GF-D8 (cell line): Measurements from ENCODE around the gene PPFIBP2.

Experiments used
- DNase-seq: peaks from one replicate; lab custom pipeline; 2025; lab: John Stamatoyannopoulos, UW

PPFIBP2 gene

GRCh38 chr11:7513234-7514098 lies at the start of gene PPFIBP2:
Gene PPFIBP2, plus strand, starts transcription at chr11:7513999. Its CDS starts 35,477 bp downstream, at chr11:7549476.
- DNase-seq: no peak

DNA sequence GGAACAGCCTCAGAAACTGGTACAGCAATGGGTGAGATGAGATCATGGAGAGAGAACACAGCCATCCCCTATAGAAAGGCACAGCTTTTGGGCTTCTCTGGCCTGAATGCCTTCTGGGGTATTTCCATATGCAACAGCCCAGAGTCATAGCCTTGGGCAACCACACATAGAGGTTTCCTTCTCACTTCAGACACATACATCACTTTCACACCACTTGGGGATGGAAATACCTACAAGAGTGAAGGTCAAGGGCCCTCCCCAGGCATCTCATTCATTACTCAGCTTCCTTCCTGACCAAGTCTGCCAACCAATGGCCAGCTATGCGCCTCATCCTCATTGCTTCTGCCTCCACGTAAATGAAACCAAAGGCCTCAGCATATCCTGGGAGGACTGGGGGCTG lies 46.1 kb upstream of the PPFIBP2 start:
- DNase-seq: no peak

DNA sequence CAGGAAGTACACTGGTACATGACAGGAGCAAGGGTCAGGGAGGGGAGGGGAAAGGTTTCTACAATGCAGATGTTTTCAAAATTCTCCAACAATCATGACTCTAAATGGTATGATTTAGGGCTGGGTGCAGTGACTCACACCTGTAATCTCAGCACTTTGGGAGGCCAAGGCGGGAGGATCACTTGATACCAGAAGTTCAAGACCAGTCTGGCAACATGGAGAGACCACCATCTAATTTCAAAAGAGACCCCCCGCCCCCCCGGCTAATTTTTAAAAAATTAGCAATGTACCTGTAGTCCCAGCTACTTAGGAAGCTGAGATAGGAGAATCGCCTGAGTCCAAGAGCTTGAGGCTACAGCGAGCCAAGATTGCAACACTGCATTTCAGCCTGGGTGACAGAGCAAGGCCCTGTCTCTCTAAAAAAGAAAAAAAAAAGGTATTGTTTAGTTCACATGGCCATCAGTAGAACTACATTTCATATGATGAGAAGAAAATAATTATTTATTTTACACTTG lies 44.4 kb upstream of the PPFIBP2 start:
- no peak for DNase-seq

DNA sequence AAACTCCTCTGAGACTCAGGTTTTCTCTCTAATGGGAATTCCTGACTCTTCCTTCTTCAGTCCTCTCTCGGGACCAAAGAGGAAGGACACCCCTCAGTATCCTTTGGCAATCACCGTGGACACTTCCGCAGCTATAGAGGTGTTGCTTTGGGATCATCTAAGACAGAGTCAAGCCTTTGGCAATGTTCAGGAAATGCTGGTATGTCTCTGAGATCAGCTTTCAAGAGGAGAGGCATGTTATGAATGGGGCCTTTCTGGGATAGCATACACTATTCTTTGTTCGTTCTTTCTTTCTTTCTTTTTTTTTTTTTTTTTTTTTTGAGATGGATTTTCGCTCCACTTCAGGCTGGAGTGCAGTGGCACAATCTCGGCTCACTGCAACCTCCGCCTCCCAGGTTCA lies 42.7 kb upstream of the PPFIBP2 start:
- DNase-seq: no peak

- no peak for DNase-seq
Observed at GRCh38 chr11:7473717-7474116, 40.1 kb upstream of the PPFIBP2 start.

DNA sequence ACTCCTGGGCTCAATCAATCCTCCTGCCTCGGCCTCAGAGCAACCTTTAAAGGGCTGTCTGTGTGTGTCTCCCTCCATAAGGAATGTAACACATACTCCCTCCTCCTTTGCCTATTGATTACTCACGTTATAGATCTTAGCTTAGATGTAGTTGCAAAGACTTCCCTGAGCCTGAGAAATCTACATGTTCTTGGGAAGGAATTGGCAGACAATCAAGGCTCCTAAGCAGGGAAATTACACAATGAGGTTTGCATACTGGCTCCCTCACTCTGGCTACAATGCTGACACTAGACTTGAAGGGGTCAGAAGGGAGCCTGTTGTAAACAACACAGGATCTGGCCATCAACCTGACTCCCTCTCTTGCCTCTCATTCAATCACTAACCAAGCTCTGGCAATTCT lies 33.7 kb upstream of the PPFIBP2 start:
- no peak for DNase-seq

DNA sequence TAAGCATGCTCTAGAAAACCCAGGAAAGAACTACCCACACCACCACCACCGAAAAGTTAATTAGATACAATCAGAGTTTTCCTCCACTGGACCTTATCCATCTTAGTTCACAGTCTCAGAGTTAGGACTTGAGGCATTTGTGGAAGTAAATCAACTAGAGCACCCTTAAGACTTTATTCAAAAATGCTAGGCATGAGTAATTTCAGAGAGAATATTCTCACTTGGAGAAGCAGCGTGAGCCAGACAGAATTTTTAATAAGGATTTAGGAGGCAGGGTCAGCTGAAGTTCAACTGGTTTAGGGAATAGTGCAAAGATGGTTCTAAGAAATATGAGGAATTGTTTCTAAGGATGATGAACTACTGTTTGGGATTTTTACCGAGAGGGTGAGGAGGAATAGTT lies 29.7 kb upstream of the PPFIBP2 start:
- DNase-seq: no peak

DNA sequence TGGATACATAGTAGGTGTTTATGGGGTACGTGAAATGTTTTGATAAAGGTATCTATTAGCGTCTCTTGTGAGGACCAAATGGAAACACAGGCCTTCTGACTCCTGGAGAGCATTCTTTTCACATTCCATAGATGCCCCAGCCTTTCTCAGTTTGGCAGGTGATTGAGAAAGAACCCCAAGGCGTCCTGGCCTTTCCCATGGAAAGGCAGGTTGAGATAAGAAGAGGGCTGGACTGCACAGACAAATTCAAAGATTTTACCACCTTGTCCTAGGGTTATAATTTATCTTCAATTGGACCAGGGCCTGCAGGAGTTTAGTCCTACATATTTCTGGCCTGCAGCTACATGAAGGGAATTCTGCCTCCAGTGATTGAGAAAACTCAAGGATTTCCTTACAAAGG lies 29.2 kb upstream of the PPFIBP2 start:
- no peak for DNase-seq

DNA sequence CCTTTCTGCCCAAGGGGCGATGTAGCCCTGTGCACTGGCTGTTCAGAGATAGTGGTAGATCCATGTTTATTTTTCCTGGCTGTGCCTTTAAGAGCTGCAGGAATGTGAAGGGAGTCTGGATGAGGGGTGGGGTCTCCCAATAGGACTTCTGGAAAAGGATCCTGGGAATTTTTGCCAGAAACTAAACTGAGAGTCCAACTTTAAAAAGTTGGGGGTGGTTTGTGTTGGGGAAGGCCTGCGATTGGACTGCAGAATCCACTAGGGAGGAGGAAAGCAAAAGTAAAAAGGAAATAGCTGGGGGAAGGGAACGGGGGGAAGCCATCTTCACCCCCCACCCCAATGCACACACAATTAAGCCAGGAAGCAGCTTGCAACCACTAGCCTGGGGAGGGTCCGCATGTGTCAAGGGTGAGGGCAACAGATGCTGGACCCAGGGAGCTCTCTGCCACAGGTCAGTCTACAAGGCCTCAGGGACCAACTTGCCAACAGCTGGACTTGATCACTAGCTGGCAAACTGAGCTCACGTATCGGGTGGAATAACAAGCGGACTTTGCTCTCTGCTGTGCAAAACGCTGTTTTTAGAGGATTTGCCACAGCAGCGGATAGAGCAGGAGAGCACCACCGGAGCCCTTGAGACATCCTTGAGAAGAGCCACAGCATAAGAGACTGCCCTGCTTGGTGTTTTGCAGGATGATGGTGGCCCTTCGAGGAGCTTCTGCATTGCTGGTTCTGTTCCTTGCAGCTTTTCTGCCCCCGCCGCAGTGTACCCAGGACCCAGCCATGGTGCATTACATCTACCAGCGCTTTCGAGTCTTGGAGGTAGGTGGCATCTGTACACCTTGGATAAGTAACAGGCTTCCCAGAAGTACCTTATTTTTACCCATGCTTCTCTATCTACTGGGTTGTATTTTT lies 28.4 kb upstream of the PPFIBP2 start, which contains the start of gene OLFML1:
Gene OLFML1, plus strand, starts transcription at position 321 of the 912 bp plus-strand sequence. Its CDS starts 370 bp downstream, at position 691.
- no peak for DNase-seq

GRCh38 chr11:7486098-7486780 lies 27.6 kb upstream of the PPFIBP2 start:
- DNase-seq: no peak

DNA sequence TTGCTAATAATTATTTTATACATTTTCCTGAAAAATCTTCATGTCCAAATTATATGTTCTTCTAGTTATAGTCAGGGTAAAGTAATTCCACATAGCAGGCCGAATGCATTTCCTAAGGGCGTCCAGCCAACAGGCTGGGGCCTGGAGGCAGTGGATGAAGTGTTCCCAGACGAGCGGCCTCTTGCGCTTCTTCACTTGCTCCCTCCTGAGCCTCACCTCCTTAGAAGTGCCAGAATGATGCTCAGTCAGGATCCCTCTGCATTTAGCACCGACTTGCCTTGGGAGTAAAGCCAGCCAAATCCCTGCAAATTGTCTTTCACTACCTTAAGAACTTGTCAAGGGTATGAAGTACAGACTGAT lies 27.0 kb upstream of the PPFIBP2 start:
- no peak for DNase-seq

GRCh38 chr11:7487360-7487759 lies 26.4 kb upstream of the PPFIBP2 start:
- no peak for DNase-seq

- DNase-seq: no peak
Observed at GRCh38 chr11:7488681-7489080, 25.1 kb upstream of the PPFIBP2 start.

DNA sequence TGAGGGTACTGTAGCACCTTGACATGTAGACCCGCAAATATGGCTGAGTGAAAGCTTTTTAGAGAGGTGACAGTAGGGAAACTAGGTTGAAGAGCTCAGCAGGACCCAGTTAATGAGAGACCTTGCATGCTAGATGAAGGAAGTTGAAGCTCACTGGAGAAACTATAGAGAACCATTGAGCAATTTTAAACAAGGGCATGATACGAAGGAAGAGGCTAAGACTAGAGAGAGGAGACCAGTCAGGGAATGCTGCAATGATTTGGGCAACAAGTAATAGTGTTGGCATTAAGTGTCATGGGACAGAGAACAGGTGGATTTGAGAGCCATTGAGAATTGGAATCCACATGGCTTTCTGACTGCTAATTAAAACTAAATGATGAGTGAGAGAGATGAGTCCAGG lies 24.4 kb upstream of the PPFIBP2 start:
- no peak for DNase-seq

- no peak for DNase-seq
Observed at GRCh38 chr11:7490054-7490453, 23.7 kb upstream of the PPFIBP2 start.

- no peak for DNase-seq
Observed at GRCh38 chr11:7490535-7490934, 23.3 kb upstream of the PPFIBP2 start.

DNA sequence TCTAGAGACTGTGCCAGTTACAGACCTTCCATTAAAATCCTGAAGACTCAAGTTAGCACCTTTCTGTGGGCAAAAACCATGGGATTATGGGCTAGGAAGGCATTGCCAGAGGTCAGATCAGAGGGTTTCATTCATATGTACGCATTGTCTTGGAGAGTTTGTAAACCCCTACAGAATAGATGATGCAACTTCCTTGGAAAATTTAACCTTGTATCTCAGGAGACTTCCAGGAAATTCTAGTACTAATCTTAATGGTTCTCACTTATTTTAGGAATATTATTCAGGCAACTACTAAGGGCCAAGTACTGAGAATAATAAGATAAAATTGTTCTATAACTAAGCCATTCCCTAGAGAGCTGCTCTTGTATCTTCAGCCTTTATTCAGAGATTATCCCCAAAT lies 21.5 kb upstream of the PPFIBP2 start:
- no peak for DNase-seq

GRCh38 chr11:7493670-7494069 lies 20.1 kb upstream of the PPFIBP2 start:
- no peak for DNase-seq

- no peak for DNase-seq
Observed at GRCh38 chr11:7494086-7494745, 19.6 kb upstream of the PPFIBP2 start.

DNA sequence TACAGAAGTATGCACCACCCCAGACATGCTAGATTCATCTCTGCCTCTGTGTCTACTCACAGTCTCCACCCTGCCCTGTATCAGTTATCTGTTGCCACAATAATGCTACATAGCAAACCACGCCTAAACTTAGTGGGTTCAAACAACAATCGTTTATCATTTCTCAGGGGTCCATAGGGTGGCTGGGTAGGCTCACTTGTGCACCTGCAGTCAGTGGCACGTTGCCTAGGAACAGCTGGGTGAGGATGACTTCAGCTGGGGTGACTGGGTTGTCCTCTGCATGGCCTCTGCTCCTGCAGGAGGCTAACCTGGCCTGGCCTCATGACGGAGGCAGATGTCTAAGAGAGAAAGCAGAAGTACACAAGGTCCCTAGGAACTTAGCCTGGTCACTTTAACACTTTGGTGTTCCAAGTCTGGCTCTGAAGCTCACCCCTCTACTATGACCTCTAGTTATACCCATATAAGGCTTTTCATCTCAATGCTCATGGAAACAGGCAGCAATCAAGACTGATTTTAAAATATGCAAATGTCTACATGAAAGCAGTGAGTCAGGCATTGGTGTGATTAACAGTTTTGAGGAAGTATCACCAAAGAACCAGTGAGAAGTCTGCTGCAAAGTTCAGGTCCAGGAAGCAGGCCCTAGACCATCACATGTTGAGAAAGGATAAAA lies 17.8 kb upstream of the PPFIBP2 start:
- no peak for DNase-seq

GRCh38 chr11:7498193-7498592 lies 15.6 kb upstream of the PPFIBP2 start:
- no peak for DNase-seq
